Neural cell (in vitro differentiated cells): Measurements from ENCODE around the gene SLC24A3.

Source experiments
- EZH2 ChIP-seq: fragments of 200-600, 300-800 bp; shearing (Covaris generic), sonication (generic); IDR thresholded peaks from 2 replicates; pipeline ENCODE4 v1.6.1; 2014; ENCODE audit warnings: antibody characterized with exemption, low read length, borderline replicate concordance, mild to moderate bottlenecking; ENCODE audit not compliant: insufficient read depth, poor library complexity, severe bottlenecking
- MXI1 ChIP-seq: fragments of 450-650 bp; conservative IDR thresholded peaks from 2 replicates; pipeline ENCODE4 v1.6.1; 2014; ENCODE audit warnings: antibody characterized with exemption, mild to moderate bottlenecking; ENCODE audit not compliant: poor library complexity, severe bottlenecking
- POLR2AphosphoS5 ChIP-seq: IDR thresholded peaks from 2 replicates; pipeline ENCODE4 v1.6.1; 2012
- RAD21 ChIP-seq: fragments of 450-650 bp; conservative IDR thresholded peaks from 2 replicates; pipeline ENCODE4 v1.6.1; 2014; ENCODE audit warnings: antibody characterized with exemption, mild to moderate bottlenecking, moderate library complexity
- TAF1 ChIP-seq: IDR thresholded peaks from 2 replicates; pipeline ENCODE4 v1.6.1; 2012; ENCODE audit warnings: low read depth
- TF ChIP-seq, protein P1 (sequence below): fragments of 450-650 bp; IDR thresholded peaks from 2 replicates; pipeline ENCODE4 v1.5.1; 2014; ENCODE audit warnings: antibody characterized with exemption, mild to moderate bottlenecking, moderate library complexity; ENCODE audit not compliant: poor library complexity, severe bottlenecking

DNA sequence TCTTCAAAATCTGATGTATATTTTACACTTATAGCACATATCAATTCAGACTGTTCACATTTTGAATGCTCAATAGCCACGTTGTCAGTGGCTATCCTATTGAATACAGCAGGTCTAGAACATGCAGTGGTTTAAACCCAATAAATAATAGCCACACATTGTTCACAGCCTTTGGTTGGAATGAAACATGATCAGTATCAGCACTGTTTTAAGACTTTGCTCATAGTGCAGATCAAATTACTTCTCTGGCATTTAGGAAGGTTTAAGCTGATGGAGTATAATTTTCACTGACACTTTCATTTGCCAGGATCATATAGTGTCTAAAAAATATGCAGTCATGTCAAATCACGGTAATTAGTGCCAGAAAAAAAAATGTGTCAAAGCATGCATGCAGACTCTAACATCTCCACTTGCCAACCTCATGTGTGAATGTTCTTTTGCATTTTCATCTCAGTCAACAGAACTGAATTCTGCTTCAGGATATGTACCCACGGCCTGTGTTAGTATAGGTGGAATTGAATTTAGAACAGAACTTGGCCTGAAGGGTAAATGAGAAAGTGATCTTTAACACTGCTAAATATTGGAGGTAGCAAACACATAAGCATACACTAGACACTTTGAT is 184.1 kb downstream of the SLC24A3 start:
- TF ChIP-seq, protein P1, sequence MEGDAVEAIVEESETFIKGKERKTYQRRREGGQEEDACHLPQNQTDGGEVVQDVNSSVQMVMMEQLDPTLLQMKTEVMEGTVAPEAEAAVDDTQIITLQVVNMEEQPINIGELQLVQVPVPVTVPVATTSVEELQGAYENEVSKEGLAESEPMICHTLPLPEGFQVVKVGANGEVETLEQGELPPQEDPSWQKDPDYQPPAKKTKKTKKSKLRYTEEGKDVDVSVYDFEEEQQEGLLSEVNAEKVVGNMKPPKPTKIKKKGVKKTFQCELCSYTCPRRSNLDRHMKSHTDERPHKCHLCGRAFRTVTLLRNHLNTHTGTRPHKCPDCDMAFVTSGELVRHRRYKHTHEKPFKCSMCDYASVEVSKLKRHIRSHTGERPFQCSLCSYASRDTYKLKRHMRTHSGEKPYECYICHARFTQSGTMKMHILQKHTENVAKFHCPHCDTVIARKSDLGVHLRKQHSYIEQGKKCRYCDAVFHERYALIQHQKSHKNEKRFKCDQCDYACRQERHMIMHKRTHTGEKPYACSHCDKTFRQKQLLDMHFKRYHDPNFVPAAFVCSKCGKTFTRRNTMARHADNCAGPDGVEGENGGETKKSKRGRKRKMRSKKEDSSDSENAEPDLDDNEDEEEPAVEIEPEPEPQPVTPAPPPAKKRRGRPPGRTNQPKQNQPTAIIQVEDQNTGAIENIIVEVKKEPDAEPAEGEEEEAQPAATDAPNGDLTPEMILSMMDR: no peak
- TF ChIP-seq EZH2 (no peak), TAF1 (no peak), RAD21 (no peak), MXI1 (no peak), POLR2AphosphoS5 (peak; percentile 73)
